Ishikawa (cell line): ENCODE results near the gene WIPF1.

ENCODE experiments used
- CEBPB ChIP-seq: IDR thresholded peaks from 2 replicates; pipeline ENCODE4 v1.6.1; 2012
- CREB1 ChIP-seq: IDR thresholded peaks from 2 replicates; pipeline ENCODE4 v1.6.1; 2012; ENCODE audit warnings: low read depth
- EGR1 ChIP-seq: IDR thresholded peaks from 2 replicates; pipeline ENCODE4 v1.6.1; 2012
- EP300 ChIP-seq: IDR thresholded peaks from 2 replicates; pipeline ENCODE4 v1.6.1; 2012; ENCODE audit warnings: borderline replicate concordance
- FOXM1 ChIP-seq: IDR thresholded peaks from 2 replicates; pipeline ENCODE4 v1.6.1; 2012; ENCODE audit warnings: low read depth, borderline replicate concordance
- MAX ChIP-seq: IDR thresholded peaks from 2 replicates; pipeline ENCODE4 v1.6.1; 2012
- NFIC ChIP-seq: IDR thresholded peaks from 2 replicates; pipeline ENCODE4 v1.6.1; 2012
- RAD21 ChIP-seq: IDR thresholded peaks from 2 replicates; pipeline ENCODE4 v1.6.1; 2012; ENCODE audit warnings: low read depth
- REST ChIP-seq: IDR thresholded peaks from 2 replicates; pipeline ENCODE4 v1.6.1; 2012; ENCODE audit warnings: low read depth, mild to moderate bottlenecking
- TAF1 ChIP-seq: IDR thresholded peaks from 2 replicates; pipeline ENCODE4 v1.6.1; 2012; ENCODE audit warnings: low read depth, mild to moderate bottlenecking
- TCF12 ChIP-seq: IDR thresholded peaks from 2 replicates; pipeline ENCODE4 v1.6.1; 2012; ENCODE audit warnings: low read depth
- TEAD4 ChIP-seq: IDR thresholded peaks from 2 replicates; pipeline ENCODE4 v1.6.1; 2012
- YY1 ChIP-seq: IDR thresholded peaks from 2 replicates; pipeline ENCODE4 v1.6.1; 2012; ENCODE audit warnings: low read depth
- ZBTB7A ChIP-seq: IDR thresholded peaks from 2 replicates; pipeline ENCODE4 v1.6.1; 2012; ENCODE audit warnings: low read depth
- TF ChIP-seq, protein P1 (sequence below): IDR thresholded peaks from 2 replicates; pipeline ENCODE4 v1.6.1; 2012

Gene WIPF1

DNA sequence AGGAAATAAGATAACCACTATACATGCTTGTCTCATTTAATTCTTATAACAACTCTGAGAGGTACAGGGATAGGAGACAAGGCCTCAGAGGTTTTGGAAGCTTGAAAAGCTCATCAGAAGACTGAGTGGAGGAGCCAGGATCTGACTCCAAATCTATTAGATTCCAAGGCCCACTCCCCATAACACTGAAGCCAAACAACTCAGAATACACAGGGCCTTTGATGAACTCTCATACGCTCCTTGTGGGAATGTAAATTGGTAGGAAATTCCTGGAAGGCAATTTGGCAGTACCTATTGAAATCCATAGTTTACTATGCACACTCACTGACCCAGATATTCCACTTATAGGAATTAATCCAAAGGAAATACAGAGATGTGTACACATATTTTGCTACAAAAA is 27.9 kb downstream of the WIPF1 start:
- TF ChIP-seq YY1 (no peak), REST (no peak), CREB1 (no peak), TAF1 (no peak), MAX (no peak), CEBPB (no peak), TCF12 (no peak), NFIC (no peak), TEAD4 (no peak), EP300 (no peak), RAD21 (no peak), FOXM1 (no peak)
- TF ChIP-seq, protein P1, sequence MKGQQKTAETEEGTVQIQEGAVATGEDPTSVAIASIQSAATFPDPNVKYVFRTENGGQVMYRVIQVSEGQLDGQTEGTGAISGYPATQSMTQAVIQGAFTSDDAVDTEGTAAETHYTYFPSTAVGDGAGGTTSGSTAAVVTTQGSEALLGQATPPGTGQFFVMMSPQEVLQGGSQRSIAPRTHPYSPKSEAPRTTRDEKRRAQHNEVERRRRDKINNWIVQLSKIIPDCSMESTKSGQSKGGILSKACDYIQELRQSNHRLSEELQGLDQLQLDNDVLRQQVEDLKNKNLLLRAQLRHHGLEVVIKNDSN, result no peak

DNA sequence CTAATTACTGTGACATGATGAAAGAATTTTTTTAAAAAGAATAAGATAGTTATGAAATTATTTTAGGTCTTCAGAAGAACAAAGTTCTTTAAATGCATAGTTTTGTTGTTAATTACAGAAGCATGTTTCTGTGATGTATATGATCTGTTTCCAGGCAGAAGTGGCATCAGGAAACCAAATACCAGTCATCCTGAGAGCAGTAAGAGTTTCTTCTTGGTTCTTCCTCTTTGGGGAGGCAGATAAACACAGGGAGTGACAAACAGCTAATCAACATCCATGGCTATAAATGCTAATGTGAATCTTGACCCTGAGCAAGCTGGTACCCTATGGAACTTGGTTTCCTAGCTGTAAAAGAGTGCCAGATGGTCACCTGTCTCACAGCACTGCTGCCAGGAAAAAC is 29.2 kb downstream of the WIPF1 start:
- TF ChIP-seq CEBPB (no peak), EP300 (no peak), TAF1 (no peak), ZBTB7A (no peak), CREB1 (no peak), FOXM1 (no peak)
- TF ChIP-seq, protein P1, result no peak

GRCh38 chr2:174566871-174567270 is 30.7 kb downstream of the WIPF1 start:
- TF ChIP-seq CREB1, result no peak

DNA sequence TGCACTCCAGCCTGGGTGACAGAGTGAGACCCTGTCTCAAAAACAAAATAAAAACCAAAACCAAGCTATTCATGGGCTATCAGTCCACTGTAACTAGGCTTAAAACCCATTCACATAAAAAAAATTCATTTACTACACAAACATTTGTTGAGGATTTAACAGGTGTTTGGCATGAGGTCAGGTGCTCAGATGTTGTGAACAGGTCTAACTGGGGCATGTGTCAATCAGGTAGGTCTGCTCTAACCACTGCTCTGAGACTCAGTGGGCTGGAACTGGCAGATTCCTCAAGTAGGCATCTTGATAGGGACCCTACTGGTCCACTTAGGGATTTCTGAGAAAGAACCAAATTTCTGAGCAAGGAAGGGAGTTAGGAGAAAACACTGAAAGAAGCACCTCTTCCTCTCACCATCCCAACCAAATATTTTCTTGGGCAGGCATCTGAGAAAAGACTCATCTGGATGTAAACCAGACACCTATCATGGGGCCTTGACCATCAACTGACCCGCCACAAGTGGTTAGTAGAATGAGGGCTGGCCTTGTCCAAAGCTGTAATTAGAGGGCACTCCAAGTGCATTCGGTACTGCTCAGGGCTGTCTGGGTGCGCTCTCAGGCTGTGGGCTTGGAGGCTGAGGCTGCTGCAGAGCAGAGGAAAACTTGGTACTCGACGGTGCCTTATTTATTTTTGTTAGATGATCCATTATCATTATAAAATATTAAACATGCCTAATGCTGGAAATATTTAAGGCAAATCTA is 33.9 kb downstream of the WIPF1 start:
- TF ChIP-seq CREB1, result no peak
- no peak for TF ChIP-seq YY1
- no peak for TF ChIP-seq EP300
- TF ChIP-seq ZBTB7A, result no peak
- TF ChIP-seq TCF12, result no peak
- TF ChIP-seq TAF1, result no peak
- TF ChIP-seq, protein P1, result no peak
- TF ChIP-seq REST, result no peak
- no peak for TF ChIP-seq NFIC
- TF ChIP-seq MAX, result no peak
- no peak for TF ChIP-seq RAD21
- TF ChIP-seq TEAD4, result no peak

DNA sequence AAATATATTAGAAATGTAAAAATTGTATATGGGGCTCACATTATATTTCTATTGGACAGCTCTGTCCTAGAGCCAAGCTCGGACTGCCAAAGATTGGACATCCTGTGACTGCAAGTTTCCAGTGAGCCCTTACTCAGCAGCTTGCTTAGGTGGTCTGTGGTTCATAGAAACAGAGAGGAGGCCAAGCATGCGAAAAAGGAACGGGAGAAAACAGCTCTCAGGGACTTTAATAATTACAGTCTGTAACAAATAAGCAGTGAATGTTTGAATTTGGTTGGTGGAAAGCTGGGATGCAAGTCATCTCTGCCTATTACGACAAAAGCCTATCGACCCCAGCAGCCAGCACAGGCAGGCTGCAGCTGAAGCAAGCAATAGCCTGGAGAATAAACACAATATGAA is 35.6 kb downstream of the WIPF1 start:
- TF ChIP-seq CEBPB, result no peak
- TF ChIP-seq, protein P1, result no peak
- TF ChIP-seq REST, result no peak
- no peak for TF ChIP-seq TAF1
- TF ChIP-seq FOXM1, result no peak
- TF ChIP-seq ZBTB7A, result no peak
- no peak for TF ChIP-seq EP300
- TF ChIP-seq YY1, result no peak
- TF ChIP-seq NFIC, result no peak
- no peak for TF ChIP-seq MAX
- no peak for TF ChIP-seq CREB1
- no peak for TF ChIP-seq RAD21
- no peak for TF ChIP-seq TEAD4
- TF ChIP-seq EGR1, result no peak
